Measurements from ENCODE around the gene SF3B2.
A peak's percentile ranks its signal among the peaks of the same experiment; 100 is the strongest.

SF3B2 gene

GRCh38 chr11:66115638-66116301 is 63.6 kb downstream of the SF3B2 start:
- H3K4me1 ChIP-seq (ENCODE audit: control insufficient read depth in 2 of 2, insufficient read depth in 2 of 2, low read length in 2 of 2), result peaks cover 13 to 19% of the 10 kb centered on the region in 2 donors
- H3K27ac ChIP-seq (ENCODE audit: low read depth in 2 of 2, low read length in 2 of 2), result peak overlapping the region; percentile 42 to 66
- no peak overlapping the region for H3K4me3 ChIP-seq (ENCODE audit: low read length in 2 of 2)
- H3K36me3 ChIP-seq (ENCODE audit: control insufficient read depth in 2 of 2, insufficient read depth in 2 of 2, low read length in 2 of 2), result no peaks in the 10 kb centered on the region
- no peak overlapping the region for H3K9ac ChIP-seq (ENCODE audit: low read depth in 1 of 2, low read length in 2 of 2)
- no peaks in the 10 kb centered on the region for H3K9me3 ChIP-seq (ENCODE audit: control insufficient read depth in 2 of 2, low read length in 2 of 2)
- no peaks in the 10 kb centered on the region for H3K27me3 ChIP-seq (ENCODE audit: control insufficient read depth in 2 of 2, insufficient read depth in 2 of 2, low read length in 2 of 2)

- no peaks in the 10 kb centered on the region for H3K27me3 ChIP-seq (ENCODE audit: control insufficient read depth in 2 of 2, insufficient read depth in 2 of 2, low read length in 2 of 2)
- H3K27ac ChIP-seq (ENCODE audit: low read depth in 2 of 2, low read length in 2 of 2), result peak overlapping the region in 1 of 2 donors; percentile 66
- no peak overlapping the region for H3K4me3 ChIP-seq (ENCODE audit: low read length in 2 of 2)
- H3K9me3 ChIP-seq (ENCODE audit: control insufficient read depth in 2 of 2, low read length in 2 of 2), result no peaks in the 10 kb centered on the region
- H3K9ac ChIP-seq (ENCODE audit: low read depth in 1 of 2, low read length in 2 of 2), result no peak overlapping the region
- H3K36me3 ChIP-seq (ENCODE audit: control insufficient read depth in 2 of 2, insufficient read depth in 2 of 2, low read length in 2 of 2), result no peaks in the 10 kb centered on the region
- H3K4me1 ChIP-seq (ENCODE audit: control insufficient read depth in 2 of 2, insufficient read depth in 2 of 2, low read length in 2 of 2), result peaks cover 13 to 17% of the 10 kb centered on the region in 2 donors
Measured at GRCh38 chr11:66116576-66117361, 64.6 kb downstream of the SF3B2 start.

DNA sequence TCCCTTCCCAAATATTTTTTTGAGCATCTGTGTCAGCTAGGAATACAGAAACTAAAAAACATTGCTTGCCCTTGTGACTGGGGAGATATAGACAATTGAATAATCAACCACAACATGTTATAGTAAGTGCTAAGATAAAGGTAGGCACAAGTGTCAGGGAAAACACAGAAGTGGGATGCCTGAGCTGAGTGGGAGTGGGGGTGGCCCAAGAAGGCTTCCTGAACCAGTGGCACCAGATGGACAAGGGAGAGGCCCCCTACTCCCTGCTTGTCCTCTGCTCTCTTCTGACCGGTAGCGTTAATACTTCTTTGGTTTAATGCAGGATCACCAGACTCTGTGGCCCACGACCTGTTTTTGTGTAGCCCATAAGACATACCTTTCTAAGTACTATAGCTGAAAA is 66.7 kb downstream of the SF3B2 start:
- Histone ChIP-seq H3K9me3 (ENCODE audit: control insufficient read depth in 2 of 2, low read length in 2 of 2) (no peaks in the 10 kb centered on the region), H3K9ac (ENCODE audit: low read depth in 1 of 2, low read length in 2 of 2) (no peak overlapping the region), H3K27ac (ENCODE audit: low read depth in 2 of 2, low read length in 2 of 2) (no peak overlapping the region), H3K27me3 (ENCODE audit: control insufficient read depth in 2 of 2, insufficient read depth in 2 of 2, low read length in 2 of 2) (no peaks in the 10 kb centered on the region), H3K4me3 (ENCODE audit: low read length in 2 of 2) (no peak overlapping the region), H3K4me1 (ENCODE audit: control insufficient read depth in 2 of 2, insufficient read depth in 2 of 2, low read length in 2 of 2) (peaks cover 3 to 6% of the 10 kb centered on the region in 2 donors), H3K36me3 (ENCODE audit: control insufficient read depth in 2 of 2, insufficient read depth in 2 of 2, low read length in 2 of 2) (no peaks in the 10 kb centered on the region)

Measured in mucosa of rectum (tissue), 2 donors.